CD14-positive monocyte (primary cell): ENCODE measurements around the gene ANKAR. TPM values are rescaled to one million over a fixed set of nuclear protein-coding genes. Genes with fewer than 3 reads are reported as not detected.

Experiments used
- DNase-seq, 3 donors: peaks; one replicate each; pipeline ENCODE4 v3.0.0-alpha.2; 2011 to 2022
- H2AFZ ChIP-seq: 2 replicates; pipeline ENCODE4 v1.6.0; 2012; ENCODE audit warnings: mild to moderate bottlenecking, low read depth, low read length, inconsistent platforms; ENCODE audit not compliant: insufficient read depth, poor library complexity, severe bottlenecking
- H3K27ac ChIP-seq, 2 donors: 1 replicate in 1 of 2; 2 replicates in 1 of 2; pipeline ENCODE4 v1.5.1; 2012 to 2013; ENCODE audit warnings: low read length in 2 of 2, control low read depth in 1 of 2, inconsistent platforms in 1 of 2, low read depth in 1 of 2, mild to moderate bottlenecking in 1 of 2
- H3K27me3 ChIP-seq, 2 donors: one replicate each; pipeline versions ENCODE4 v1.6.0 to v1.6.1; 2011 to 2013; ENCODE audit warnings: low read length in 2 of 2; ENCODE audit not compliant: control insufficient read depth in 2 of 2, insufficient read depth in 2 of 2
- H3K36me3 ChIP-seq, 2 donors: replicated peaks in 1 of 2; 1 replicate in 1 of 2; 2 replicates in 1 of 2; pipeline versions ENCODE4 v1.5.1 to v1.6.1; 2012 to 2013; ENCODE audit warnings: low read length in 2 of 2, control low read depth in 1 of 2, inconsistent platforms in 1 of 2, mild to moderate bottlenecking in 1 of 2; ENCODE audit not compliant: insufficient read depth in 2 of 2, control insufficient read depth in 1 of 2
- H3K4me1 ChIP-seq, 2 donors: 1 replicate in 1 of 2; 2 replicates in 1 of 2; pipeline versions ENCODE4 v1.5.1 to v1.6.1; 2012 to 2013; ENCODE audit warnings: low read length in 2 of 2, control low read depth in 1 of 2, inconsistent platforms in 1 of 2, mild to moderate bottlenecking in 1 of 2, moderate library complexity in 1 of 2; ENCODE audit not compliant: insufficient read depth in 2 of 2, control insufficient read depth in 1 of 2
- H3K4me2 ChIP-seq: replicated peaks from 2 replicates; pipeline ENCODE3; 2012; ENCODE audit warnings: low read length, moderate library complexity, mild to moderate bottlenecking; ENCODE audit not compliant: poor library complexity, severe bottlenecking; ENCODE audit errors: extremely low read depth
- H3K4me3 ChIP-seq, 3 experiments: fragments of 200-600 bp in 1 of 3; sonication (generic) in 1 of 3; replicated peaks in 1 of 3; 1 replicate in 2 of 3; 2 replicates in 1 of 3; pipeline ENCODE4 v1.5.1; 2011 to 2013; ENCODE audit warnings: low read length in 3 of 3, mild to moderate bottlenecking in 3 of 3, control low read depth in 2 of 3, low read depth in 2 of 3, inconsistent platforms in 1 of 3, moderate library complexity in 1 of 3
- H3K79me2 ChIP-seq: 2 replicates; pipeline ENCODE4 v1.6.0; 2012; ENCODE audit warnings: mild to moderate bottlenecking, control low read depth, inconsistent platforms, low read length, moderate library complexity; ENCODE audit not compliant: insufficient read depth
- H3K9ac ChIP-seq: 2 replicates; pipeline ENCODE4 v1.6.0; 2017; ENCODE audit warnings: low read length, mild to moderate bottlenecking; ENCODE audit not compliant: insufficient read depth, poor library complexity, severe bottlenecking
- H3K9me3 ChIP-seq, 2 donors: replicated peaks in 1 of 2; 1 replicate in 1 of 2; 2 replicates in 1 of 2; pipeline versions ENCODE4 v1.5.1 to v1.6.1; 2012 to 2013; ENCODE audit warnings: low read length in 2 of 2, control low read depth in 1 of 2; ENCODE audit not compliant: control insufficient read depth in 1 of 2, insufficient read depth in 1 of 2
- H4K20me1 ChIP-seq: 2 replicates; pipeline ENCODE4 v1.6.0; 2012; ENCODE audit warnings: mild to moderate bottlenecking, low read length, control low read depth, moderate library complexity; ENCODE audit not compliant: insufficient read depth
- H3K27ac Mint-ChIP-seq, 7 donors: one replicate each; pipeline ENCODE4 v1.8.0; 2020; ENCODE audit warnings: mild to moderate bottlenecking in 7 of 7, mixed read lengths in 7 of 7, moderate library complexity in 6 of 7, inconsistent platforms in 2 of 7
- H3K27me3 Mint-ChIP-seq, 3 donors: one replicate each; pipeline ENCODE4 v1.8.0; 2021 to 2022; ENCODE audit warnings: low read depth in 3 of 3, mild to moderate bottlenecking in 3 of 3, mixed read lengths in 3 of 3, moderate library complexity in 3 of 3, inconsistent platforms in 1 of 3
- H3K36me3 Mint-ChIP-seq, 2 donors: one replicate each; pipeline ENCODE4 v1.8.0; 2020; ENCODE audit warnings: mixed read lengths in 2 of 2, inconsistent platforms in 1 of 2, mild to moderate bottlenecking in 1 of 2
- H3K4me1 Mint-ChIP-seq: one replicate; pipeline ENCODE4 v1.8.0; 2020; ENCODE audit warnings: mild to moderate bottlenecking, mixed read lengths
- H3K4me3 Mint-ChIP-seq, 2 donors: one replicate each; pipeline ENCODE4 v1.8.0; 2020; ENCODE audit warnings: mild to moderate bottlenecking in 2 of 2, mixed read lengths in 2 of 2, moderate library complexity in 1 of 2
- H3K9me3 Mint-ChIP-seq, 7 donors: one replicate each; pipeline ENCODE4 v1.8.0; 2020 to 2022; ENCODE audit warnings: mixed read lengths in 7 of 7, mild to moderate bottlenecking in 6 of 7, moderate library complexity in 6 of 7, inconsistent platforms in 2 of 7
- CTCF ChIP-seq: fragments of 200-600 bp; IDR thresholded peaks from one replicate; pipeline ENCODE4 v1.8.0; 2022; ENCODE audit warnings: antibody characterized with exemption, mild to moderate bottlenecking
- WGBS: methylation state at CpG from one replicate; pipeline ENCODE4 v1.1.5; 2013; ENCODE audit warnings: missing lambda C conversion rate; ENCODE audit not compliant: insufficient coverage; 5-methylcytosine and 5-hydroxymethylcytosine counted together
- intact Hi-C, 2 donors: fragments of 100-400 bp; cut with micrococcal nuclease; formaldehyde crosslinking; loops; one replicate each; pipeline versions ENCODE4 v1.15.0 to v1.15.1; 2023
- polyA plus RNA-seq, 3 donors: library from polyadenylated mRNA; depleted of rRNA in 1 of 3; unstranded in 2 of 3; stranded (reverse) in 1 of 3; fragments of 300-500 nt in 2 of 3; fragments of >200 nt in 1 of 3; fragmentation: Illumina TruSeq in 2 of 3; gene quantifications; 1 replicate in 2 of 3; 2 replicates in 1 of 3; pipeline ENCODE4 v1.2.3, GENCODE V29; 2012 to 2021

ANKAR gene
- polyA plus RNA-seq, 3 donors, result 1.1 to 2.3 (median 1.4) TPM

GRCh38 chr2:189719571-189719970 lies 45.1 kb downstream of the ANKAR start:
- Mint-ChIP-seq H3K4me3 (peak overlapping the region in 1 of 2 donors; percentile 43), H3K4me1 (peaks cover 17% of the 10 kb centered on the region), H3K36me3 (peaks cover 0 to 3% of the 10 kb centered on the region in 2 donors), H3K27ac (peak overlapping the region; percentile 19 to 79 (median 51)), H3K27me3 (no peaks in the 10 kb centered on the region), H3K9me3 (peaks cover 3 to 13% (median 7%) of the 10 kb centered on the region in 7 donors)
- H3K4me2 ChIP-seq, result peak overlapping the region; percentile 44
- no peaks in the 10 kb centered on the region for H4K20me1 ChIP-seq
- no peaks in the 10 kb centered on the region for H3K9me3 ChIP-seq
- peak overlapping the region; percentile 34 for H3K9ac ChIP-seq
- intact Hi-C loops, result no loop called here
- peak; percentile 3 to 13 (median 9) for DNase-seq
- H3K27ac ChIP-seq, result peak overlapping the region in 1 of 2 donors; percentile 40
- no peaks in the 10 kb centered on the region for H3K27me3 ChIP-seq
- no peak for TF ChIP-seq CTCF
- H3K4me1 ChIP-seq, result peaks cover 9% of the 10 kb centered on the region in 2 donors
- WGBS, result no CpG with 5 or more reads among the region's 4 CpGs
- H2AFZ ChIP-seq, result peak overlapping the region; percentile 52
- no peaks in the 10 kb centered on the region for H3K79me2 ChIP-seq
- no peaks in the 10 kb centered on the region for H3K36me3 ChIP-seq
- no peak overlapping the region for H3K4me3 ChIP-seq

- TF ChIP-seq CTCF, result no peak
- no peak overlapping the region for H3K27ac ChIP-seq
Observed at GRCh38 chr2:189723192-189723591, 48.7 kb downstream of the ANKAR start.

More at GRCh38 chr2:189723192-189723591, 48.7 kb downstream of the ANKAR start:
- H3K27me3 ChIP-seq, result no peaks in the 10 kb centered on the region
- no peak overlapping the region for H3K4me3 ChIP-seq
- Mint-ChIP-seq H3K4me3 (no peak overlapping the region), H3K4me1 (peaks cover 17% of the 10 kb centered on the region), H3K36me3 (no peaks in the 10 kb centered on the region), H3K9me3 (peaks cover 0 to under 1% (median 0%) of the 10 kb centered on the region in 7 donors), H3K27me3 (no peaks in the 10 kb centered on the region), H3K27ac (no peak overlapping the region)
- no peak overlapping the region for H3K9ac ChIP-seq
- no peaks in the 10 kb centered on the region for H3K9me3 ChIP-seq
- peaks cover 9% of the 10 kb centered on the region in 2 donors for H3K4me1 ChIP-seq
- H3K4me2 ChIP-seq, result no peak overlapping the region
- no peaks in the 10 kb centered on the region for H4K20me1 ChIP-seq
- DNase-seq, result no peak
- H2AFZ ChIP-seq, result no peak overlapping the region
- no peaks in the 10 kb centered on the region for H3K36me3 ChIP-seq
- no peaks in the 10 kb centered on the region for H3K79me2 ChIP-seq
- intact Hi-C loops, result no loop called here

Other genes starting within 250 kb of the ANKAR start
- gene WDR75, start 233.2 kb upstream of the ANKAR start, polyA plus RNA-seq, result 10 to 100 TPM in 1 of 3 donors, 1 to 10 TPM in 2; 3.9 to 20.7 (median 5.8) TPM
- 10 to 100 TPM in 2 of 3 donors, 1 to 10 TPM in 1; 7.9 to 91.6 (median 90.4) TPM for gene SLC40A1, start 93.9 kb upstream of the ANKAR start, polyA plus RNA-seq
- gene ASNSD1, start 13.2 kb upstream of the ANKAR start, polyA plus RNA-seq, result 10 to 100 TPM in 2 of 3 donors, 1 to 10 TPM in 1; 8.6 to 27.1 (median 26.6) TPM
- gene OSGEPL1, start 88.1 kb downstream of the ANKAR start, polyA plus RNA-seq, result 1 to 10 TPM; 2.1 to 2.9 (median 2.6) TPM
- gene ORMDL1, start 109.7 kb downstream of the ANKAR start, polyA plus RNA-seq, result 100 to 1,000 TPM in 1 of 3 donors, 10 to 100 TPM in 2; 76.4 to 204 (median 93.2) TPM
- gene PMS1, start 109.8 kb downstream of the ANKAR start, polyA plus RNA-seq, result 1 to 10 TPM; 3.7 to 7.8 (median 5.7) TPM